Chondrocyte (in vitro differentiated cells): ENCODE results near the gene CCNF. TPM values are rescaled to one million over a fixed set of nuclear protein-coding genes. Genes with fewer than 3 reads are reported as not detected.
A peak's percentile ranks its signal among the peaks of the same experiment; 100 is the strongest.
"Not testable (repeated sequence)": the region's sequence is repeated elsewhere in the genome, so short reads cannot be mapped to it uniquely, and the experiment has no call there.

Experiments used
- DNase-seq: peaks from one replicate; pipeline ENCODE4 v3.0.0; 2021; ENCODE audit warnings: mixed read lengths, low spot score
- H3K27ac Mint-ChIP-seq: one replicate; pipeline ENCODE4 v1.8.0; 2021; ENCODE audit warnings: mild to moderate bottlenecking, moderate library complexity, mixed read lengths; ENCODE audit not compliant: unreplicated experiment
- H3K27me3 Mint-ChIP-seq: 2 replicates; pipeline ENCODE4 v1.8.0; 2021; ENCODE audit warnings: low read depth, mixed read lengths
- H3K36me3 Mint-ChIP-seq: 2 replicates; pipeline ENCODE4 v1.8.0; 2021; ENCODE audit warnings: low read depth, mixed read lengths
- H3K4me1 Mint-ChIP-seq: 2 replicates; pipeline ENCODE4 v1.8.0; 2021; ENCODE audit warnings: low read depth, mild to moderate bottlenecking, mixed read lengths
- H3K4me3 Mint-ChIP-seq: one replicate; pipeline ENCODE4 v1.8.0; 2021; ENCODE audit warnings: mild to moderate bottlenecking, moderate library complexity, mixed read lengths; ENCODE audit not compliant: unreplicated experiment
- H3K9me3 Mint-ChIP-seq: 2 replicates; pipeline ENCODE4 v1.8.0; 2021; ENCODE audit warnings: low read depth, mixed read lengths
- CTCF ChIP-seq: fragments of 200-600 bp; sonication (generic); IDR thresholded peaks from 2 replicates; pipeline ENCODE4 v1.5.0; 2021; ENCODE audit warnings: antibody characterized with exemption, mild to moderate bottlenecking, moderate library complexity
- total RNA-seq: library from RNA; stranded (reverse); gene quantifications from 3 replicates; pipeline ENCODE4 v1.2.1, GENCODE V29; 2021

Gene CCNF
- total RNA-seq, 1 donor from 2014 or later: 7.6 TPM

GRCh38 chr16:2428784-2429033 is 538 bp upstream of the CCNF start:
- no peaks in the 10 kb centered on the region for H3K27me3 Mint-ChIP-seq
- H3K9me3 Mint-ChIP-seq: no peaks in the 10 kb centered on the region
- H3K36me3 Mint-ChIP-seq: peaks cover 4% of the 10 kb centered on the region
- H3K4me3 Mint-ChIP-seq: peak overlapping the region; percentile 74
- H3K27ac Mint-ChIP-seq: peak overlapping the region; percentile 54
- no peak for DNase-seq
- TF ChIP-seq CTCF: peak; percentile 38
- peaks cover 24% of the 10 kb centered on the region for H3K4me1 Mint-ChIP-seq

GRCh38 chr16:2429771-2430663 is 770 bp downstream of the CCNF start:
- Mint-ChIP-seq H3K4me1 (peaks cover 24% of the 10 kb centered on the region), H3K9me3 (no peaks in the 10 kb centered on the region), H3K27me3 (no peaks in the 10 kb centered on the region), H3K27ac (no peak overlapping the region), H3K36me3 (peaks cover 6% of the 10 kb centered on the region), H3K4me3 (peak overlapping the region; percentile 85)
- no peak for DNase-seq
- TF ChIP-seq CTCF: peak; percentile 53

- H3K27me3 Mint-ChIP-seq: no peaks in the 10 kb centered on the region
- DNase-seq: peak; percentile 22
- TF ChIP-seq CTCF: peak; percentile 14
- H3K4me3 Mint-ChIP-seq: no peak overlapping the region
- peaks cover 21% of the 10 kb centered on the region for H3K4me1 Mint-ChIP-seq
- peaks cover 6% of the 10 kb centered on the region for H3K36me3 Mint-ChIP-seq
- H3K9me3 Mint-ChIP-seq: no peaks in the 10 kb centered on the region
- H3K27ac Mint-ChIP-seq: no peak overlapping the region
These were observed 3.0 kb downstream of the CCNF start for GRCh38 chr16:2432286-2432685.

- peaks cover 7% of the 10 kb centered on the region for H3K36me3 Mint-ChIP-seq
- no peaks in the 10 kb centered on the region for H3K9me3 Mint-ChIP-seq
- no peak overlapping the region for H3K4me3 Mint-ChIP-seq
- DNase-seq: no peak
- H3K27ac Mint-ChIP-seq: no peak overlapping the region
- H3K4me1 Mint-ChIP-seq: peaks cover 18% of the 10 kb centered on the region
- no peak for TF ChIP-seq CTCF
- H3K27me3 Mint-ChIP-seq: no peaks in the 10 kb centered on the region
These were observed 3.7 kb downstream of the CCNF start for GRCh38 chr16:2432801-2433505.

GRCh38 chr16:2435236-2435635 is 6.0 kb downstream of the CCNF start:
- H3K27me3 Mint-ChIP-seq, H3K4me1 Mint-ChIP-seq, H3K4me3 Mint-ChIP-seq, H3K9me3 Mint-ChIP-seq, H3K27ac Mint-ChIP-seq, DNase-seq: not testable (repeated sequence)
- H3K36me3 Mint-ChIP-seq: peaks cover 12% of the 10 kb centered on the region
